GM12873 (cell line): ENCODE results near the gene RPUSD1.

Experiments used
- TF ChIP-seq, protein P1 (sequence below): IDR thresholded peaks from 2 replicates; pipeline ENCODE4 v1.5.1; 2012; ENCODE audit warnings: low read depth, mild to moderate bottlenecking, moderate library complexity, low read length, control low read depth; ENCODE audit not compliant: insufficient read depth; ENCODE audit errors: missing control alignments

Gene RPUSD1

DNA sequence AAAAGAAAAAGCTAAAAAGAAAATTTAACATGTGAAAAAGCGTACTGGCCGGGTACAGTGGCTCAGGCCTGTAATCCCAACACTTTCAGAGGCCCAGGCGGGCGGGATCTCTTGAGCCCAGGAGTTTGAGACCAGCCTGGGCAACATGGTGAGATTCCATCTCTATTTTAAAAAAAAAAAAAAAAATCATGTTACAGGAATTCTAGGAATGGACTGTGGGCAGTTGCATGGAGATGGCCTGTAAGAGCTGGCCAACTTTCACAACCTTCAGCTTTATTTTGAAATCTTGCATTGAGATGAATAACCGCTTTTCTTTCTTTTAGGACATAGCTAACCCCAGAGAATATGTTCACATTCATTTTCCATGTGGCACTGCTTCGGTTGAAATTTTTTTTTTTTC is 39.2 kb downstream of the RPUSD1 start:
- TF ChIP-seq, protein P1, sequence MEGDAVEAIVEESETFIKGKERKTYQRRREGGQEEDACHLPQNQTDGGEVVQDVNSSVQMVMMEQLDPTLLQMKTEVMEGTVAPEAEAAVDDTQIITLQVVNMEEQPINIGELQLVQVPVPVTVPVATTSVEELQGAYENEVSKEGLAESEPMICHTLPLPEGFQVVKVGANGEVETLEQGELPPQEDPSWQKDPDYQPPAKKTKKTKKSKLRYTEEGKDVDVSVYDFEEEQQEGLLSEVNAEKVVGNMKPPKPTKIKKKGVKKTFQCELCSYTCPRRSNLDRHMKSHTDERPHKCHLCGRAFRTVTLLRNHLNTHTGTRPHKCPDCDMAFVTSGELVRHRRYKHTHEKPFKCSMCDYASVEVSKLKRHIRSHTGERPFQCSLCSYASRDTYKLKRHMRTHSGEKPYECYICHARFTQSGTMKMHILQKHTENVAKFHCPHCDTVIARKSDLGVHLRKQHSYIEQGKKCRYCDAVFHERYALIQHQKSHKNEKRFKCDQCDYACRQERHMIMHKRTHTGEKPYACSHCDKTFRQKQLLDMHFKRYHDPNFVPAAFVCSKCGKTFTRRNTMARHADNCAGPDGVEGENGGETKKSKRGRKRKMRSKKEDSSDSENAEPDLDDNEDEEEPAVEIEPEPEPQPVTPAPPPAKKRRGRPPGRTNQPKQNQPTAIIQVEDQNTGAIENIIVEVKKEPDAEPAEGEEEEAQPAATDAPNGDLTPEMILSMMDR, result no peak

DNA sequence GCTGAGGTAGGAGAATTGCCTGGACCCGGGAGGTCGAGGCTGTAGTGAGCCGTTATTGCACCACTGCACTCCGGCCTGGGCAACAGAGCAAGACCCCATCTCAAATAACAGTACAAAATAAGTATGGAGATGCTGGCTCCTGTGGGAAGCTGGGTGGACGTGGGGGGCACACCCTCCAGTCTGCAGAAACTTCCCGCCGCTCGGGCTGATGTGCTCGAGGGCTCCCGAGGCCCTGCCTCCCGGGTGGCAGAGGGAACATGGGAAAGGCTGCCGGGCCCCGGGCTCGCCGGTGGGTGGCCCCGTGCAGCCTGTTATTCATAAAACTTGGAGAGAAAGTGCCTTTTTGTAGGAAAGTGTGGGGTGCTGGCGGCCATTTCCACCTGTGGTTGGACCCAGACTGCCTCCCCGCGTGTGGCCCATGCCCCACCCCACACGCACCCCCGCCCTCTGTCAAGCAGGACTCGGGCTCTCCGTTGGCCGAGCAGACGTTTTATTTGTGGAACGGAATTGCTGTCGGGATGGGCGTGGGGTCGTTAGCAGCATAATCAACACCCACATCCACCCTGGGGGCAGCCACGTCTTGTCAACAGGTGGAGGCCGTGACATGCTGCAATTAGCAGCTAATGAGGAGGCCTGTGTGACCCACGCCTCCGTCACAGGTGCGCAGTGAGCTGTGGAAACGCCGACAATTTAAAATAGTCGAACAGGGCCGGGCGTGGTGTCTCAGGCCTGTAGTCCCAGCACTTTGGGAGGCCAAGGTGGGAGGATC is 40.0 kb downstream of the RPUSD1 start:
- TF ChIP-seq, protein P1, result no peak

DNA sequence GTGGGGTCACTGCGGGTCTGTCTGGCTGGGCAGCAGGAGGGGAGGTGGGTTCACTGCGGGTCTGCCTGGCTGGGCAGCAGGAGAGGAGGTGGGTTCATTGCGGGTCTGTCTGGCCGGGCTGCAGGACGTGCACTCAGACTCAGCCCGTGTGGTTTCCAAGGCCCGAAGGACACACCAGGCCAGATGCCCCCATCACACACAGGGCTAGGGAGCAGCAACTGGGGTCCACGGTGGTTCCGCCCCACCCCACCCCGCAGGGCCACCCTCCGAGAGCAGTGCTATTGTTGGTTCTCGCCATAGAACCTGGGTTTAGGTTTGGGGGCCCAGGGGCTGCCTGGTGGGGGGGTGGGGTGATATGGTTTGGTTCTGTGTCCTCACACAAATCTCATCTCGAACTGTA is 41.5 kb downstream of the RPUSD1 start:
- TF ChIP-seq, protein P1, result no peak

DNA sequence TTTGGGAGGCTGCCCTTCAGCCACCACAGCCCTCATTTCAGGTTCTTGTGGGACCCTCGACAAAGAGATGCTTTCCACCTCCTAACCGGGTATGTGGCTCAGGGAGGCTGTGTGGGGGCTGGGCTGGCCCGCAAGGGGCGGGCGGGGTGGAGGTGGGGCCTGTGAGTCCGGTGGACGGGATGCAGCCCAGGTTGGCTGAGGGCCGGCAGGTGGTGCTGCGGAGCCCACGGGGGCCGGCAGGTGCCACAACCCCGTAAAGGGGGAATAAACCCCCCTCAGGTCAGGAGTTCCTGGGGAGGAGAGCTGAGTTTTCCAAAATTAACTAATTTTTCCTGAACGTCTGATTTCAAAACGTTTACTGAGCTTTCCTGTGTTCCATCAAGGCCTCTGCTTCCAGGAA is 42.4 kb downstream of the RPUSD1 start:
- TF ChIP-seq, protein P1, result peak; percentile 58

DNA sequence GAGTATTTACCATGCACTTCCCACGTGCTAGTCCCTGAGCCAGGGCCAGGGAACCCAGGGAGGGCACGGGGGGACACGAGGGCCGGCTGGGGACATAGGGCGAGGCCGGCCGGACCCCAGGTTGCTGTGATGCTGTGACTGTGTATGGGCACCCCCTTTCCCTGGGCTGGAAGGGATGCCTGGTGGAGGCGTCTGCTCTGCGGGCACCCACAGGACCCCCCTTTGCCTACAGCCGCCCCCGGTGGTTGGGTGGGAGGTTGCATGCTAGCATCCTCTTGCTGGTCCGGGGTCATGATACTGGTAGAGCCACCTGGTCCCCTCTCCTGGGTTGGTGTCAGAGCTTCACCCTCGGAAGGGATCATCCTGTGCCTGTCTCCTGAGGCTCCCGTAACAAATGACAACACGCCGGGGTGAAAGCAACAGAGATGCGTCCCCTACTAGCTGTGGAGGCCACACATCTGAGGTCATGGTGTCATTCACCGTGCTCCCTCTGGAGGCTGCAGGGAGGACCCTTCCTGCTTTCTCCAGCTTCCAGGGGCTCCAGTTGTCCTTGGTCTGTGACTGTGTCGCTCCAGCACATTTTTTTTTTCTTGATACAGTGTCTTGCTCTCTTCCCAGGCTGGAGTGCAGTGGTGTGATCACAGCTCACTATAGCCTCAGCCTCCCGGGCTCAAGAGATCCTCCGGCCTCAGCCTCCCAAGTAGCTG is 44.2 kb downstream of the RPUSD1 start:
- TF ChIP-seq, protein P1, result peak; percentile 45

DNA sequence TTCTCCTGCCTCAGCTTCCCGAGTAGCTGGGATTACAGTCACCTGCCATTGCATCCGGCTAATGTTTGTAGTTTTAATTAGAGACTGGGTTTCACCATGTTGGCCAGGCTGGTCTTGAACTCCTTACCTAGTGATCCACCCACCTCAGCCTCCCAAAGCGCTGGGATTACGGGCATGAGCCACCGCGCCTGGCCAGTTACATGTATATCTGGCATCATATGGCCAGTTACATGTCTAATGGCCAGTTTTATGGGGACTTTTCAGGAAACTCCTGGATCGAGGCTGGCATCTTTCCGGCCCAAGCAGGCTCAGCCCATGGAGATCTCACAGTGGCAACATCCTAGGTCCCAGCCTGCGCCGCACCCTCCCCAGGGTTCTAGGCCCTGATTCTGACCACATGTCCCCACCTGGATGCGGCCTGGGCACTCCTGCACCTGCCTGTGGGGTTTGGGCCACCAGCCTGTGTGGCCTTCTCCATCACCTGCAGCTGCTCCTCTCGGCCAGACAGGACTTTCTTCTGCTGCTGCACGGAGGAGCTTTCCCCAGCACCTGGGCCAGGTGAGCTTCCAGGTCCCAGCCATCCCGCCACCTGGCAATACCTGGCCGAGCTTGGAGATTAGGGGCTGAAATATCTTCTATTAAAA is 46.1 kb downstream of the RPUSD1 start:
- TF ChIP-seq, protein P1, result no peak

DNA sequence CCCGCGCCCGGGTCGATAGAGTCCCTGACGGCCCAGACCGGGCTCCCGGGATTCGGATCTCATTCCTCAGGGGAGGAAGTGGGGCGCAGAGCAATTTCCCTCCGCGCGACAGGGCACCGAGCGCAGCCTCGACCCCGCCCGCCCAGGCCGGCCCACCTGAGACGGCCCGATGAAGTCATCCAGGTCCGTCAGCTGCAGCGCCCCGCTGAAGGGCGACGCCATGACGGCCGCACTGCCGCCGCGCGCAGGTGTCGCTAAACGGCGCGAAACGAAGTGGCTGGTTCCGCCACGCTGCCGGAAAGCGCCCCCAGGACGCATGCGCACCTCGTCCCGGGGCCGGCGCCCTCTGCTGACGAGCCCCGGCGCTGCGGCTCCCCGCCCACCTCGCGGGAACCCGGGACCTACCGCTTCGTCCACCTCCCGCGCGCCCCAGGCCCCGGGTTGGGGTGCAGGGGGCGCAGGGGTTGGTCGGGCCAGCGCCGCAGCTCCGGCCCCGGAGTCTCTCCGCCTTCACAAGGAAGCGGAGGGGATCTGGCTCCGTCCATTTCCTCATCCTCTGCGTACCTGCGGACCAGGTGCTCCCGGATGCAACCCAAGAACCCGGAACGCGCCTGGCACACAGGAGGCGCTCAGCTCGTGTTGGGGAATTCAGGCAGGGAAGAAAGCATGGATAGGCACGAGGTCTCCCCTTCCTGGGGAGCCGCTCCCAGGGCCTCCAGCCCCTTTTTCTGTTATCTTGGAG is 47.2 kb downstream of the RPUSD1 start, which contains the start of gene CIAO3:
Gene CIAO3, minus strand, starts transcription at position 234 of the 742 bp plus-strand sequence. Its CDS starts 12 bp downstream, at position 222.
- TF ChIP-seq, protein P1, result peak; percentile 93
